T-helper 1 cell treated with Interleukin-12 subunit alpha and Interleukin-12 subunit beta and Interleukin-4 antibody, amounts not matched to agents 30 ng/mL and 1 ng/mL, for 36 hours (primary cell): ENCODE data around the gene MICU2. TPM values are rescaled to one million over a fixed set of nuclear protein-coding genes. Genes with fewer than 3 reads are reported as not detected.

ENCODE experiments used
- intact Hi-C: fragments of 100-400 bp; cut with micrococcal nuclease; formaldehyde crosslinking; loops from one replicate; pipeline ENCODE4 v1.15.1; 2024
- total RNA-seq: library from RNA; stranded (reverse); gene quantifications from 2 replicates; pipeline ENCODE4 v1.2.3, GENCODE V29; 2022

Gene MICU2, protein sequence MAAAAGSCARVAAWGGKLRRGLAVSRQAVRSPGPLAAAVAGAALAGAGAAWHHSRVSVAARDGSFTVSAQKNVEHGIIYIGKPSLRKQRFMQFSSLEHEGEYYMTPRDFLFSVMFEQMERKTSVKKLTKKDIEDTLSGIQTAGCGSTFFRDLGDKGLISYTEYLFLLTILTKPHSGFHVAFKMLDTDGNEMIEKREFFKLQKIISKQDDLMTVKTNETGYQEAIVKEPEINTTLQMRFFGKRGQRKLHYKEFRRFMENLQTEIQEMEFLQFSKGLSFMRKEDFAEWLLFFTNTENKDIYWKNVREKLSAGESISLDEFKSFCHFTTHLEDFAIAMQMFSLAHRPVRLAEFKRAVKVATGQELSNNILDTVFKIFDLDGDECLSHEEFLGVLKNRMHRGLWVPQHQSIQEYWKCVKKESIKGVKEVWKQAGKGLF
- total RNA-seq = 29.9 and 30.6 TPM in 2 replicates

DNA sequence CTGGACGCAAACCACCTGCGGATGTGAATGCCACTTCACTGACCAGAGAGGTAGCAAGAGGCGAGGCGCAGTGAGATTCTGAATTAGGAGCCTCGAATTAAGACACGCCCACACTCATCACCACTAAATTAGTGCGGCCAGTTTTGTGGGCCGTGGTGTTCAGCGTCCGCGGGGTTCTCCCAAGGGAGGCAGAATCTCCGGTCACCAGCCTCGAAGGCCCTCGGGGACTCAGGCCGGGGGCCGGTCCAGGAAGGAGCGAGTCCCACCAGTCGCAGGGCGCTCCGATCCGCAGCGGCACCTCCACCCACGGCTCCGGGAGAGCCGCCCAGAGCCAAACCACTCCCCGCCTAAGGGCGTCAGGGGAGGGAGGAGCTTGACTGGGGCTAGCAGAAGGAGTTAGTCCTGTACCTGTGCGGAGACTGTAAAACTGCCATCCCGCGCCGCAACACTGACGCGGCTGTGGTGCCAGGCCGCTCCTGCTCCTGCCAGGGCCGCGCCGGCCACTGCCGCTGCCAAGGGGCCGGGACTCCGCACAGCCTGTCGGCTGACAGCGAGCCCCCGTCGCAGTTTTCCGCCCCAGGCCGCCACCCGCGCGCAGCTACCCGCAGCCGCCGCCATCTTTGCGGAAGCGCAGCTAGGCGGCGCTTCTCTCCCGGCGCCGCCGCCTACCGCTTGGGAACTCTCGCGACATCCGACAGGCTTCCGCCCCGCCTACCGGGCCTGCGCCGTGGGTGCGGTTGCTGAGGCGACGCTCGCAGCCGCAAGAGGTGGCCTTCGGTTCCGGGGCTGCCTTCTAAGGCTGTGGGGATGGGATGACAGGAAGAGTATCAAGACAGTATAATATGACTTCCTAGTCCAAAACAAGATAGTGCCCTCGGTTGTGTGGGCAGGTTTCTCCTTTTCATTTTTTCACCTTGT is at the start of gene MICU2:
Gene MICU2, minus strand, starts transcription at position 640 of the 918 bp plus-strand sequence. Its CDS starts 22 bp downstream, at position 618.
- intact Hi-C loops = loop anchor here (1.0 to 10.0 kb wide), 16 partner anchors 67 to 1974 kb away; partner anchors contain the start of genes EEF1AKMT1, IFT88, MPHOSPH8 and MRPL57

DNA sequence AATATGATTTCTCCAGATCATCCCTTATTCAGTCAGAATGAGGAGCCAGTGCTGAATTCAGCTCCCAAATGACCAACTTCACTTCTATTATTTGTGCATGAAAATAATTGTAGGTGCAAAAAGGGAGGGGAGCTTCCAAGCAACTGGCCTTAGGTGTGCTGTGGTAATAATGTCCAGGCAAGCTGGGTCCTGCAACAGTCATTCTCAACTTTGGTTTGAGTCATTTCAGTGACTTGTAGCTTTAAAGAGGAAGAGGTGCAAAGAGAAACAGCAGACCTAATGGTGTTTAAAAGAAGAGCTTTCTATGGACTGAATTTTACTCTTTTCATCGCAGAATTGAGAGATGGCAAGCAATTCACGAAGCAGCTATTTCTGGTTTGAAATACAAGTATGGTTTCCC is 37.7 kb upstream of the MICU2 start:
- intact Hi-C loops = no loop called here

DNA sequence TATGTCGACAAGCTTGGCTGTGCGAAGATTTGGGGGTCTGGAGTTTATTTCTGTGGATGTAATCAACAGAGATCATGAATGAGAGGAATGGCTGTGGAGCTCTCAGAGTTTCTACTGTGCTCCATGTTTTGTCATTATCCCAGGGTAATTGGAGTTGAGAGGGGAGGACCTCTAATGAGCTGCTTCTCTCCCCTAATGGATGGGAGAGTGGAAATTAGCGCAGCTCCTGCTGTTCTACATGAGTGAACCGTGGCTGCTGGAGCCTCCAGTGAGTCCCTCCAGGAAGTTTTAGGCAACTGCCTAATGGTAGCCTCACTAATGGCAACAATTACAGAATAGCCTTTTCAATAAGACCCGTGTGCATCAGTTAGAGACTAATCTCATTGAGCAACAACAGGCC is 35.6 kb upstream of the MICU2 start:
- intact Hi-C loops = loop anchor here (5.0 kb wide), 3 partner anchors 128 to 1158 kb away; no protein-coding TSS in a partner anchor

DNA sequence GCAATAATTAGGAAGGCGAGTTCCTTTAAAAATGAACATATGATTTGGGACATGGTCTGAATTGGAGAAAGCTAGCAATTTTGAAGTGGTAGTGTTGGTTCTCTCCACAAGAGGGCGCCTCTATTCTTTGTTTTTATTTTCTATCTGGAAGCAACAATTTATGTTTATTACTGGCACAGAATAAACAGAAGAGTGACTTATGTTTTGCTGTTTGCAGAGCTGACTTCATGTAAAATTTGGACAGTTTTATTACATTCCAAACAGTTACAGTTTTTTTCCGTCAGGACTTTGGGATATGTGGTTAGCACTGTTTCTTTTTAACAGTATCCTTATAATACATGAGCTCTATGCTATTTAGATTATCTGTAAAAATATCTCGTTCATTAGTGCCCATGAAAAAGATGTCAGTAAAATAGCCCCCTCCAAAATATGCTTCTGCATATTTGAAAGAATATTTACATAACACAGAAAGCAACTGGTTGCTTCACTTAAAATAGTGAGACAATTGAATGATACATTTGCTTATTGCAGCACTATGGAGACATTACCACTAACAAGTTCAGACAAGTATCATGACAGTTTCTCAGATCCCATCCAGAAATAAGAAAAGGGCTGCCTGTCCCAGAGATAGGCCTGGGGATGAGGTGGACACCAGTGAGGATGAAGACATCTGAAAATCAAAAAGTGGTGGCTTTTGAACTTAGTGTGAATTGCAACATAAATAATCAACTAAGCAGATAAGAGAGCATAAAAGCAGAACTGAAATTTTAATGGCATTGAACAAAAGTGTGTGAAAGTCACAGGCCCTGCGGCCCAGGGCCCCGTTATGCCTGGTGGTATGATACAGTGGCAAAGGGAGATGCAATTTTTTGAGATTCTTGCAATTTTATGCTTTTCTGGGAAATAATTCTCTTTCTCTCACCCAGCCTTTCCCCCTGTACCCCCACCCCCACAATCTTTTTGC is 34.6 kb upstream of the MICU2 start:
- intact Hi-C loops = loop anchor here (1.0 to 5.0 kb wide), 6 partner anchors 32 to 1159 kb away; no protein-coding TSS in a partner anchor

DNA sequence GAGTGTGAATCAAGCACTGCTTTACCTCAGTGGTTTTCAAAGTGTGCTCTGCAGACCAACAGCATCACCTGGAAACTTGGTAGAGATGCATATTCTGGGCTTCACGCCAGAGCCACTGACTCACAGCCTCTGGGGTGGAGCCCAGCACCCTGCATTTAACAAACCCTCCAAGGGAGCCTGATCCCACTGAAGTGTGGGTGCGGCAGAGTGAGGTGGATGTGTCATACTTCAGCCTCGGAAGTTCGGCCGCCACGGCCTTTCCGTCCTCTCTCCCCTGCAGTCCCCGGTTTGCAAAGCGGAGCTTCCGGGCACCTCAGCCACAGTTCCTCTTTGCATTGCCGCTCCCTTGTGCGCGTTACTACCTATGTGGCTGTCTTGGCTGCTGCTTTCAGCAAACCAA is 33.3 kb upstream of the MICU2 start:
- intact Hi-C loops = loop anchor here (5.0 kb wide), 3 partner anchors 130 to 1160 kb away; no protein-coding TSS in a partner anchor

DNA sequence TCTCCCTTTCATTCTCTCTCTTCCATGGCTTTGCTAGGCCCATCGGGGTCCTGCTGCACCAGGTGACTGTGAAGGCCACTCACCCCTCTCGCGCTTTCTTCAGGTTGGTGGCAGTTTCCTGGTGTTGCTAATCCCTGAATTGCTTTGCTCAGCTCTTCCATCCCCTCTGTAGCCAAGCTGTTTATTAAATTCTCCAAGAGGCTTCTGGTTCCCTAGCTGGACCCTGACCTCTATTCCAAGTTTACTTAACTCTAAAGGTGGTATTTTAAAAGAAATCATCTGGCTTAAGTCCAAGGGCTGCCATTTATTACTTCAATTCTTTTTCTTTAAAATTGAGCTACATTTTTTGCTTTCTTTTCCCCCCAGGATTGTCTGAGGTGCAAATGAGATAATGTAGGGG is 32.7 kb upstream of the MICU2 start:
- intact Hi-C loops = loop anchor here (5.0 kb wide), 3 partner anchors 131 to 1161 kb away; no protein-coding TSS in a partner anchor

DNA sequence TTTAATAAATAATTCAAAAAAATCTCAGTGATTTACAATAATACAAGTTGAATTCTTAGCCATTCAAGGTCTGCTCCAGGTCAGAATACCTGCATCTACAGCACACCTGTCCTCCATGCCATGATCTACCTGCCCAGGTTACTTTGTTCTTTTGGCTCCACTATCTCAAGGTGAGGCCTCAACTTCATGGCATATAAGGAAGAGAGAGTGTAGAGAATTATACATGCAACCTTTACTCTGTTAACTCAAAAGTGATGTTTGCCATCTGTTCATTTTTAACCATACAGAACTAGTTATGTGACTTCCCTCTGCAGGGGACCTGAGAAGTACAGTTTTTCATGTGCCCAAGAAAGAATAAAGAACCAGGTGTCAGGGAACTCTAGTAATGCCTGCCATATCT is 28.2 kb upstream of the MICU2 start:
- intact Hi-C loops = no loop called here

DNA sequence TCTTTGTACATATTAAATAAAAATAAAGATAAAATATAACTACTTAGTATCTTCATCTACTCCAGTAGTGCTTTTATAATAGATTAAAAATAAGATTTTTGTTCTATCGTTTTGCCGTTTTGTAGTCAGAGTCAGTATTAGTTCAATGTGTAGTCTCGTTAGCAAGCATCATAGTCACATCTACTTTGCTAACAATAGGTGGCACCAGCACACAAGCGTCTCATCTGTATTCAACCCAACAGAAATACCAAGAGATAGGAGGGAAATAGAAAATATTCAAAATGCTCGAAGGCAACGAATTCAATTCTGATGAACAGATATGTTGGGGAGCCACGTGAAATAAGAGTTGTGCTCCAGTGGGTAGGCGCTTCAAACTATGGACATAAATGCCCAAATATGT is 21.4 kb upstream of the MICU2 start:
- intact Hi-C loops = loop anchor here (1.0 kb wide), 1 partner anchor 1395 kb away; no protein-coding TSS in a partner anchor

DNA sequence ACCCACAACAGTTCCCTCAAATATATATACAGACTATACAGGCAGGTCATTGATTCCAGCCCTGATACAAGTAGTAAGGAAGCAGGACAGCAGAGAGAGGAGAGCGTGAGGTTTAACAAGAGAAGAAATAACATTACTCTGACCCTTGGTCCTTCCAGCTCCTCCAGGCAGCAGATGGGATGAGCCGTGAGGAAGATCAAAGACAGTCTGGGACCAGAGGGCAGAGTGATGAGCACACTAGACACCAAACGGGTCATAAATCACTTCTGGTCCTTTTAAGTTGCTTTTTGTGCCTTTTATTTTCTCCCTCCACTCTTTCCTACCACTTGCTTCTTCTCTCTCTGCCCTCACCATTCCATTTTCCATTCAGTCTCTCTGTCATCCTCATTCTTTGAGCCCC is 16.9 kb upstream of the MICU2 start:
- intact Hi-C loops = no loop called here

DNA sequence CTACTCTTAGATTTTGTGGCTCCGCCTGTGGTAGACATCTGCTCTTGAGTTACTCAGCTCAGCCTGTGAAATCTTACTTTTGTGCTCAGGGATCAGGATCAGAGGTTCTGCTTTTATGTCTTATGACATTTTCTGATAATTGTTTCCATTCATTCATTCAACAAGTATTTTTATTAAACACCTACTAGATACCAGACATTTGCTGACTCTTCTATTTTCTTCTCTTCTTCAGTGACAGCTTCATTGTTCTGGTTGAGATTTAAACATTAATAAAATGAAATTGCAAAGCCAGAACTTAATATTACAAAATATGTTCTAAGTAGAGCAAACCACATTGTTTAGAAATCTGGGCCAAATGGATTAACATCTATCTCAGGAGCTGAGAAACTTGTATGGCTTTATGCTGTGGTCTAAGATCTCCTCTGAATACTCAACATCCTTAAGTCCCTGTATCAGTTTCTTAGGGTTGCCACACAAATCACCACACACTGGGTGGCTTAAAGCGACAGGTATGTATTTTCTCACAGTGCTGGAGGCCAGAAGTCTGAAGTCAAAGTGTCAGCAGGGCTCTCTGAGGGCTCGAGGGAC is 15.8 kb upstream of the MICU2 start:
- intact Hi-C loops = no loop called here

DNA sequence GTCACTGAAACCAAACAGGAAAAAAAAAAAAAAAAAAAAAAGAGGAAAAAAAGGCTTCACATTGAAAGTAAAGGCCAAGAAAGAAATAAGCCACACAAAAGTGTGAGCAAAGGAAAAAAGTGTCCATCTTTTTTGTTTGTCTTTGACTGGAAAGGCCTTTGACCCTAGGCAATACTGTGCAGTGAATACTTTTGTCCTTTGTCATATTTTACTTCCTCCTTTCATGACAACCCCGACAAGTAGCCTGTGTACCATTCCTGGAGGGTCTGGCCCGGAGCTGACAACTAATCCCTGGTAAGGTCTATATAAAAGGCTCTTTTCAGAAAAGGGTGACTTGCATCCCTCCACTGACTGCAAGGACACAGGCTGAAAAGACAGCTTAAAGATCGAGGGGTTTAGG is 12.9 kb upstream of the MICU2 start:
- intact Hi-C loops = no loop called here

DNA sequence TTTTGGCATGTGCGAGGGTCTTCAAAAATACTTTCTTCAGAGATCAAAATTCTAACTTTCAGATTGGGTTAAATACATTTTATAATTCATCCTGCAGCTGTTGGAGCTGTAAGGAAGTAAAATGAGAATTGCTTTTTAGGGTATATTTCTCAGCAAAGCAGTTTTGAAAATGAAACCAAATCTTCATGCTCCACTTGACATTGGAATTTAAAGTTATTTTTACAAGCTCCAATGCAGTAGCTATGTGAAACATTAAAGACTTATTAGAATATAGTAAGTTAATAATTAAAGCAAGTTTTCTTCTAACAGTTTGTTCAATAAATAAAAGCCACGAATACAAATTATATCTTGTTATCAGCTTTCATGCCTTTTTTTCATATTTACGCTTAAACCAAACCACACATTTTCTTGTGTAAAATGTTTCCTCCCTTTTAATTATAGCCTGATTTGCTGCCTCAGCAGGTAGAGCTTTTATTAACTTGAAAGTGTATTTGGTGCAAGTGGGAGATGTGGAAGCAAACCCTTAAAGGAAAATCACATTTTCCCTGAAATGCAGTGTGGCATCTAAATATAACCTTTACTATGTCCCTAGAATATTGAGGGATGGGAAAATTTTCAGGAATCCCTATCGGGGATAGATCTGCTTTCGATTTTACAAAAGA is 12.4 kb upstream of the MICU2 start:
- intact Hi-C loops = no loop called here

DNA sequence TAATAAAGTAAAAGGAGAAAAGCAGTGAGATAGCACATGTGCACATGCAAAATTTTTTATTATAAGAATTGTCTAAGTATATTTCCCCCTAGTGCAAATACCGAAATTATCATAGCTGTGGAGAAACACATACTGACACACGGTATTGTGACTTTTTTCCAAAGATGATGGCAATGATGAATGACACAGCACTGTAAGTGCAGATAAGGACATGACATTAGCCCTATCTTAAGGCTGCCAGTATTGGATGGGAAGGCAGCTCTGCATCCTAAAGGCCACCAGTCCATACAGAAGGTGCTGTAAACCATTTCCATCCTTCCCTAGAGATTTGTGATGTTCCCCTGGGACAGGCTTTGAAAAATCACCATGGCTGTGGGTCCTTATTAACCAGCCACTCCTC is 11.5 kb upstream of the MICU2 start:
- intact Hi-C loops = no loop called here

DNA sequence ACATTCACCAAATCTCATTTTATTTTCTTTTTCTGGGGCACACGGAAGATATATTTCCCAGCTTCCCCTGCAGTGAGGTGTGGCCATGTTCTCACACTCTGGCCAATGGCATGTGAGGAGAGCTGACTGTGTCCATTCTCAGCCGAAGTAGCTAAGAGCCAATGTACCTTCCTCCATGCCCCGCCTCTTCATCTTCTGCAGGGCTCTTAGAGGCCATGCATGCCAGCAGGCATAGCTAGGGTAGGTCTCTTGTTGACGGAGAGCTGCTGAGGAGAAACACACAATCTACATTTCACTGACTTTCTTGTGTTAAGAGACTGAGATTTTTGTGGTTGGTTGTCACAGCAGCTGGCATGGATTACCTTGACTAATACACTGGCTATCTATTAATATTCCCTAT is 9.8 kb upstream of the MICU2 start:
- intact Hi-C loops = no loop called here

DNA sequence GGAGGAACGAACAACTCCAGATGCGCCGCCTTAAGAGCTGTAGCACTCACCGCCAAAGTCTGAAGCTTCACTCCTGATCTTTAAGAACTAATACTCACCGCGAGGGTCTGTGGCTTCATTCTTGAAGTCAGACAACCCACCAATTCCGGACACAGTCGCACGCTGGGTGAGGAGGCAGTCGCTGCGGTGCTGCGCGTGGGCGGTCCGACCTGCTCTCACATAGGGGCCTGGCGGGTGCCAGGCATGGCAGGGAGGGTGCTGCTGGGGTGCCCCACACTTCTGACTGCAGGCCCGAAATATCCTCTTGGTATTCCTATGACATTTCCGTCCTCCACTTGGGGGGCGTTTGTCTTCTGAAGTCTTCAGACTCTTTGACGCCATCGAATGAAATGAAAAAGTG is 7.4 kb upstream of the MICU2 start:
- intact Hi-C loops = no loop called here

DNA sequence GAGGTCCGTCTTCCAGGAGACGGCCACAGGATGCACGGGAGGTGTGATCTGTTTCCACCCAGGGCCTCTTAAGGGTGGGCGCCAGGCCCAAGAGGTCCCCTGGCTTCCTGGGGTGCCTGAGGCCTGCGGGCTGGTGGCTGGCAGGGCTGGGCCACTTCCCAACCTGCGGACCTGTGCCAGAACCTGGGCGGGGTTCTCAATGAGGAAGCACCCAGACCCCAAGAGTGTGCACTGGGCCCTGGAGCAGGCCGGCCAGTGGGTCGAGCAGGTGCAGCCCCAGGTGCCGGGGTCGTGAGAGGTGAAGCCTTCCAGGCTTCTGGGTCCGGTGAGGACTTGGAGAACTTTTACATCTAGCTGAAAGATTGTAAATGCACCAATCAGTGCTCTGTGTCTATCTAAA is 6.7 kb upstream of the MICU2 start:
- intact Hi-C loops = no loop called here

DNA sequence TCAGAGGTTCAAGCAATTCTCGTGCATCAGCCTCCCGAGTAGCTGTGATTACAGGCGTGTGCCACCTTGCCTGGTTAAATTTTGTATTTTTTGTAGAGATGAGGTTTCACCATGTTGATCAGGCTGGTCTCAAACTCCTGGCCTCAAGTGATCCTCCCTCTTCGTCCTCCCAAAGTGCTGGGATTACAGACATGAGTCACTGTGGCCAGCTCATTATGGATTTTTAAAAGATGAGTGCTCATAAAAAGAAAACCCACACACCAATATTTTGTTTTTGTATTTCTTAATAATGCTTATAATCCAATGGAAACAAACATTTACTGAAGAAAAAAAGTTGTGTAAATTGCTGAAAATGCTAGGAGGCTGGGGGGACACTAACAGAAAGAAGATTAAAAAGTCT is 5.0 kb upstream of the MICU2 start:
- intact Hi-C loops = loop anchor here (10.0 kb wide), 1 partner anchor 594 kb away; no protein-coding TSS in a partner anchor

DNA sequence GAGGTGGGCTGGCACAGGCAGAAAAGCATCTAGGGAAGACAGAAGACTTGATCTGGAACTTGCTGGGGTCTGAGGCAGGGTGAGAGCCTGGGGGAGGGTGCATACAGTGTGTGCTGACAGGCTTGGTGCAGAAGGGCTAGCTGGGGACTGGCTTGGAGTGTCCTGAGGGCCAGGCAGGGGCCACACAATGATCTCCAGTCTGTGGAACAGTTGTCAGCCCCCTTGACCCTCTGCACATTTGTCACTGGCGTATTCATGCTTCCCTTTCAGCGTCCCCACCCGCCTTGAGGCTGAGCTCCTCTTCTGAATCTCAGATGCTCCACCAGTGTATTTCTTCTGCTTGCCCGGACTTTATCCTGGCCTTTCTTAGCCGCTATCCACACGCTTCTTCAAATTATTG is 2.8 kb upstream of the MICU2 start:
- intact Hi-C loops = loop anchor here (10.0 kb wide), 1 partner anchor 592 kb away; no protein-coding TSS in a partner anchor

DNA sequence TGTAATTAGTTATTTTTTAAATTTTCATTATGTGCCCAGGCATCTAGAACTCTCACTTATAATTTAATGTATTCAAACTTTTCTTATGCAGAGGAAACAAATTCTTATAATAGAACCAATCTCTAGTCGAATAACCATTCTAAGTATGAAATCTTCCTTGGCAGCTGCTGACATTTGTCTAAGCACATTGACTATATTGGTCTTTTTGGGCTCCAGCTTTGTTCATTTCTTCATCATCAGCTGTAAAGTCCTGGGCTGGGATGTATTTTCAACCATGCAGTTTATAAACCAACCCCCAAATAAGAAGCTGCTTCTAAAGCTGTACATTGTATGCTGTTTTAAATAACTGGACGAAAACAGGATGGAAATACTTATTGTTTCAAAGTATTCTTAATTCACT is 2.3 kb upstream of the MICU2 start:
- intact Hi-C loops = loop anchor here (10.0 kb wide), 1 partner anchor 591 kb away; no protein-coding TSS in a partner anchor
